NCI-H2081 treated with DMSO at 0.1 percent for 48 hours (cell line): ENCODE results near the gene P2RX3.
"Not testable (repeated sequence)": the region's sequence is repeated elsewhere in the genome, so short reads cannot be mapped to it uniquely, and the experiment has no call there.

Source experiments
- DNase-seq: peaks from one replicate; lab custom pipeline; 2025; lab: John Stamatoyannopoulos, UW

The P2RX3 gene

DNA sequence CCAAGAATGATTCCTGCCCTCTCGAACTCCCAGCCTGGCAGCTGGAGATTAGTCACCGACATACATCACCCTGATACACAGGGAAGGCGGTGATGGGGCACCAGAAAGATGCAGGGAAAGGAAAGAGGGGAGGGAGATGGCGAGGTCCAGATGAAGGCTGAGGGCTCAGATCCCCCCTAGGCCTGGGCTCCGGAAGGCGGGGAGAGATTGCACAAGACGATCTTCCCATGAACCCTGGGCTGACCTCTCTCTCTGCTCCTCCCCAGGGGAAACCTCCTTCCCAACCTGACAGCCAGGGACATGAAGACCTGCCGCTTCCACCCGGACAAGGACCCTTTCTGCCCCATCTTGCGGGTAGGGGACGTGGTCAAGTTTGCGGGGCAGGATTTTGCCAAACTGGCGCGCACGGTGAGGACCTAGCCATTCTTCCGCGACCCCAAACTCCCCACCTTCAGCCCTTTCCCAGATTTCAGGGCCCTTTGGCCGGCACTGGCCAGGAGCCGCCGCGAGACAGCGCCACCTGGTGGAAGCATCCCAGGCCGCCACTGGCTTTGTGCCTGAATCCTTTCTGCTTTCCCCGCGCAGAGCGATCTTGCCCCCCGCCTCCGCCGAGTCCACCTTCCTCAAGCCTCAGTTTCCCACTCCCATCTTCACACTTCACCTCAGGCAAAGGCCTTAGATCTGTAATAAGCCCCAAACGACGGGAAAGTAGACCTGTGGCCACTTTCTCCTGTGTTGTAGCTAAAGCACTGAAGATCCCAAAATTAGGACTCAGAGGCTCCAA is 11.5 kb downstream of the P2RX3 start:
- DNase-seq: no peak

DNA sequence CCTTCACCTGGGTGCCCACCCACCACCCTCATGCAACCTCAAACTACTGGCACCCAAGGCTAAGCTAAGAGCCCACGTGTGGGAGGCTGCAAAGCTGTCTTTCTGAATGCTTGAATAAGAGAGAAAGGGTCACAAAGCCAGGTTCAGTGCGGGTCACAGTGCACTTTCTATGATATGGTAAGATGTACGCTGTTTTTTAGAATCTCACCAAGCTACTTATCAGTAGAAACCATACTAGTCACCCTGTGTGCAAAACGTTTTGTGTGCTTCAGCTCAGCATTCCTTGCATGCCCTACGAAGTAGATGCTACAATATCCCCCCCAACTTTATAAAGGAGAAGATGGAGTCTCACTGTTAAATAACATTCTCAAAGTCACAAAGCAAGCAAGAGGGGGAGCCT is 14.9 kb downstream of the P2RX3 start:
- DNase-seq: no peak

DNA sequence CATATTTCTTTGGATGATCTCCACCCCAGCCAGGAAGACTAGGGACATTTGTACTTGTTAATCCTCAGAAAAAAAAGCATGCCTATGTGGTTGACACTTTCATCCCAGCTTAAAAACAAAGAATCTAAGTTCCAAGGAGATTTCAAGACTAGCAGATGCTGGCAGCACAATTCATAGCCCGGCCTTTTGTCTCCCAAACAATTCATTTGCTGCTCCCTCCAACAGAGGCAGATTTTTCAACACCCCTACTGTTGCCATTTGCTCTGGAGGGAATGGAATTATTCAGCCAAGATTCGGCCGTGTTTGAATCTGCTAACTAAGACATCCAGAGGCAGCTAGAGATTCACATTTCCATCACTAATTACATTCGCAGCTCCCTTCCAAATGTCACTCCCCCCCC is 15.3 kb downstream of the P2RX3 start:
- DNase-seq: no peak

DNA sequence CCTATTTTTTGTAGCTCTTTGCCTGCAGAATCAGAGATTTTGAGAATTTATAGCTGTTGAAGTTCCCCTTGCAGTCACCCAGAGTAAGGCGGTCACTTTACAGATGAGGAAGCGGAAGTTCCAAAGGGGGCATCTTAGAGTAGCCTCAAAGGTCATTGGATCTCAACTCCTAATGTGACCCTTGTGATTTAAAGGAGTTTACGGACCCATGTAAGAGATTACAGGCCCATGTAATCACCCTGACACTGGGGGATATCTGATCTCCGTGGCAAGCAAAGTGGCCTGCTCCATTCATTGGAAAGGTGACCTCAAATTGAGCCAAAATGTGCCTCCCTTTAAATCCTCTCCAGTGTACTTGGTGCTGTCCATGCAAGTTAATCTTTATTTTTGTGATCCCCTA is 15.7 kb downstream of the P2RX3 start:
- no peak for DNase-seq

DNA sequence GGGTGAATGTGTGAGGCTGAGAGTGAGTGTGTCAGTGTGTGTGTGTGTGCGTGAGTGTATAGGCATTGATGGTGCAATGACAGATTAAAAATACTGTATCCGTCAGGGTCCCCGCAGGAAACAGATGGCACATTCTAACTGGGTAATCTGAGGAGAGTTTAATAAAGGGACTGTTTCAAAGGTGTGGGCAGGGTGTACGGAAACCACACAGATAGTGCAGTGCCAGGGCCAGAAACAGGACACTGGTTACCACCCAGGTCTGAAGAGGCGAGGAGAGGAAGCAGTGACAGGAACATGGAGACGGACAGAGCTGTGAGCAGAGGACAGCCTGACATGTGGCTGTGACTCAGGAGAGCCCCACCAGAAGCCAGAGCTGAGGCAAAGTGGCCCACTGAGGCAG is 16.5 kb downstream of the P2RX3 start:
- no peak for DNase-seq

DNA sequence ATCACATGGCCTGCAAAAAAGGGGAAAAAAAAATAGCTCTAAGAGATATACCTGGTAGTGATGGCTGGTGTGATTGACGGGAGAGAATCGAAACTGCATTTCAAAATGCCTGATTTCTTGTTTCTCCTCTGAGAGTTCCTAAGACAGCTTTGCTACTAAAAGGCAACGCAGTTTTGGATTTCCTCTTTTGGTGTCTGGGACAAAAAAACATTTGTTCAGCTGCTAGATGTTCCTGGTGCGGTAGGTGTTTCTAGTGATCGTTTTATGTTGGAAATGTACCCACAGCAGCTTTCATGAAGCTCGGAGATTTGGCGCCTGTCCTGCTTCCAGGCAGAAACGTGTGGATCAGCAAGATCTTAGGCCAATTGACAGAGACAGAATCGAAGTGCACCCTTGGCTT is 18.1 kb downstream of the P2RX3 start:
- no peak for DNase-seq

DNA sequence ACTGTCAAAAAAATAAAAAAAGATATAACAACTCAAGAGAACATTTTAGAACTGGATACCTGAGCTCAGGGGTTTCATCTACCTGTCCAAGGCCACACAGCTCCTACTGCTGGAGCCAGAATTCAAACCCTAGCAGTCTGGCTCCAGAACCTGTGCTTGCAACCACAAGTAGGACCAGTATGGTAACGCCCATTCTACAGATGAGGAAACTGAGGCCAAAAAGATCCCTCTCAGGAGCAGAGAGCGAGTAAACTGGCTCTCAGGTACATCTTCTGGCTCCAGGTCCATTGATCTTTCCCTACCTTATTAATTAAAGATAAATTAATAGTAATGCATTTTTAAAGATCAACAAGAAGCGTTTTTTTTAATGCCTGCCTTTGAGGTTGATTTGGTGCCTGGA is 19.2 kb downstream of the P2RX3 start:
- no peak for DNase-seq

DNA sequence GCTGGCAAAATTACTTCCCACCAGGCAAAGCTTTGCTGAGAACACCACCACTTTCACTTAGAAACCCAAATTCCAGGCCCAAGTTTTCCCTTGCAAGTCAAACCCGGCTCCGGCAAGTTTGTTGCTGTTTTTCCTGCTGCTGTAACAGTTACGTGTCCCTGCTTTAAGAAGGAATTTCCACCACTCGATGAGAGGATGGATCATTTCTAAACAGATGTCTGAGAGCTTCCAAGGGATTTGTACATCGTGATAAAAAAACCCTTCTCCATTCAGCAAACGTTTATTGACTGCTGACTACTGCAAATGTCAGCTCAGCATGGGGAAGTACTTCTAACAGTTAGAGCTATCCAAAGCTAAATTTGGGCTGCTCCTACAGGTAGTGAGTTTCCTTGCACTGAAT is 19.7 kb downstream of the P2RX3 start:
- DNase-seq: no peak

DNA sequence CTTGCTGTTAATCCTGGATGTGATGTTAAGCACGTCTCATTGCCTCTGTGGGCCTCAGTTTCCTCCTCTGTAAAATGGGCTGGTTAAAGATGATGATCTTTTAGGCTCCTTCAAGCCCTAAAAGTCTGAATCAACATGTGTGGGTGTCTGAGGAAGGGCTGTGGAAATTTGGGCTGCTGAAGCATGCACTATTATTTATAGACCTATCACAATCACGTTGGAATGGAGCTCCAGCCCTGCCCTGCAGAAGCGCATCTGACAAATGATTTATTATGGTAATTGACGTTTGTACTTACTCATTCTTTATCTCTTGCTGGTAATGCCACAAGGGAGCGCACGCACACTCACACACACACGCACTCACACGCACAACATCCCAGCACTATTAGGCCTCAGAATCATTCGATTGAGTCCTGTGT is 20.4 kb downstream of the P2RX3 start:
- DNase-seq: no peak

DNA sequence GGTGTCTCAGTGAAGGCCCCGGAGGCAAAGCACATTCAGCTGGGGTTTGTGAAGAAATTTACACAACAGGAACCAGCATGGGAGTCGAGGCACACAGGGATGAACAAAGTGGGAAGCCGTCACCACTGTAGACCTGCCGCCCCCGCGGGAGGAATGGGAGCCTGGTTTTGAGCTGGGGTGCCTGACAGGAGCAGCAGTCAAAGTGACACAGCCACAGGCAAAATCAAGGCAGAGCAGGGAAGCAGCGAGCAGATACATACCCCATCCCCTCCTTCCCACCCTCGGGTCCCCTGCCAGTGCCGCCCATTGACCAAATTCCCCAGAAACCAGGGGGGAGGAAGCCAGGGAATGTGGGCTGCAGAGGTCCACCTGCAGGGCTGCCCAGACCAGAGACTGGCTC is 20.8 kb downstream of the P2RX3 start:
- no peak for DNase-seq

DNA sequence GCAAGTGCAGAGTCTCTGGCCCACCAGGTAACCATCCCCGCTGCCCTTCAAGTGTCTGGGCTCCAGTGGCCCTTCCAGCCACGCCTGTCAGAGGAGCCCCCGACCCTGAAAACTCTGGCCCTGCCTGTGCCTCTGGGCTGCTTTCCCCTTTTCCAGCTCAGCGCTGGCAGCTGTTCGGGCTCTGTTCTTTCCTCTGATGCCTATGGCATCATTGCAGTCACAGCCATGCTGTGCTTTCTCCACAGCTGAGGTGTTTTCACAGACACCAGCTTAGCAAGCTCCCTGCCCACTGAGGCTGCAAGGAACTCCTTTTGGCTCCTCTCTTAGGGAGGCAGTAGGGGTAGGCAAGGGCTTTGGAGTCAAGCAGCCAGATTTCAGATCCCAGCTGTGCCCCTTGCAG is 21.2 kb downstream of the P2RX3 start:
- no peak for DNase-seq

DNA sequence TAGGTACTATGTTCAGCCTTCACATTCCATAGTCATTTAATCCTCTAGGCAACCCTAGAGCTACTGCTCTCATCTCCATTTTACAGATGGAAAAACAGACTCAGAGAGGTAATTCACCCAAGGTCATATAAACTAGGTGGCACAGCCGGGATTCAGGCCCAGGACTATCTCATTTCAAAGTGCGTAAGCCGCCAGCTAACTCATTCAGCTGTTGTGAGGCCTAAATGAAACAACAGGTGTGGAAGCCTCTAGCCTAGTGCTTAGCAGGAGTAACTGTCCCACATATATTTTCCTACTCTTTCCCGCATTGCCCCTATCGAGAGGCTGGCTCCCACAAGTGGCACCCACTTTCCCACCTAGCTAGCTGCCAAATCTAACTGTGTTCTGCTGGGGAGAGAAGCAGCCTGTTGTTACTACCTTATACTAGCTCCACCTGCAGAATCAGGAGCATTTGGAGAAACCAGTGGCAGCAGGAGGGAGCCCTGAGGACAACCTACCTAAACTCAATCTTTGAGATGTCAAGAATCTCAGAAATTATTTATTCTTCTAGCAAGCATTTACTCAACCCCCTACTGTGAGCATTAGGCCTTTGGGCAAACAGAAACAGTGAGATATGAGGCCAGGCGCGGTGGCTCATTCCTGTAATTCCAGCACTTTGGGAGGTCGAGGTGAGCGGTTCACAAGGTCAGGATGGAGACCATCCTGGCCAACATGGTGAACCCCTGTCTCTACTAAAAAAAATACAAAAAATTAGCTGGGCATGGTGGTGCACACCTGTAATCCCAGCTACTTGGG is 21.9 kb downstream of the P2RX3 start:
- DNase-seq: no peak

DNA sequence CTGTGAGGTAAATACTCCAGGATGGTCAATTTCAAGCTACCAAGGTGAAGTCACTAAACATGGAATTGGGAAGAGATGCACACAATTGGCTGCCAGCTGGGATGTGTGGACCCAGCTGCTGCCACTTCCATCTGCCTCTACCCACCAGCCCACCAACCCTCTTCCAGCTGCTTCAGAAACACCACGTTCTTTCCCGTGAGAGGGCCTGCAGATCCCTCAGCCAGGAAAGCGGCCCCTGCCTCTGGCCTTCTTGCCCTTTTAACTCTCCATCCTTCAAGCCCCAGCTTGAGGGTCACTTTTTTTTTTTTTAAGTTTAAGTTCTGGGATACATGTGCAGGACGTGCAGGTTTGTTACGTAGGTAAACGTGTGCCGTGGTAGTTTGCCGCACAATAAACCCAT is 22.8 kb downstream of the P2RX3 start:
- no peak for DNase-seq

DNA sequence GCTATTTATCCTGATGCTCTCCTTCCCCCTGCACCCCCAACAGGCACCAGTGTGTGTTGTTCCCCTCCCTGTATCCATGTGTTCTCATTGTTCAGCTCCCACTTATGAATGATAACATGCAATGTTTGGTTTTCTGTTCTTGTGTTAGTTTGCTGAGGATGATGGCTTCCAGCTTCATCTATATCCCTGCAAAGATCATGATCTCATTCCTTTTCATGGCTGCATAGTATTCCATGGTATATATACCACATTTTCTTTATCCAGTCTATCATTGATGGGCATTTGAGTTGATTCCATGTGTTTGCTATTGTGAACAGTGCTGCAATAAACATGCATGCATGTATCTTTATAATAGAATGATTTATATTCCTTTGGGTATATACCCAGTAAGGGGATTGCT is 23.3 kb downstream of the P2RX3 start:
- not testable (repeated sequence) for DNase-seq

DNA sequence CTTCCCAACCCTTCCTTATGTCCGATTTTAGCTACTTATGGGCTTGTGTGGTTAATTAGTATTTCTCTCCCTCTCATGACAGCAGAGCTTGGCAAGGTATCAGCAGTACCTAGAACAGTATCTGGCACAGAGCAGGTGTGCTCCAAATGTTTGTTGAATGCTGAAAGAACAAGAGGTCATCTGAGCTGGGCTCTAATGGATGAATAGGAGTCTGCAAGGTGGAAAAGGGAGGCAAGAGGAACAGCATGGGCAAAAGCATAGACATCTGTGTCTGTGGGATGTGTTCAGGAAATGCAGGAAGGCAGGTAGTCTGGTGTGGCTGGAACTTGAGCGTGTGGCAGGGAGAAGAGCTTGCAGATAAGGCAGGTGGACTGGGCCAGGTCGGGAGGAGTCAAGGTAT is 23.8 kb downstream of the P2RX3 start:
- DNase-seq: no peak

DNA sequence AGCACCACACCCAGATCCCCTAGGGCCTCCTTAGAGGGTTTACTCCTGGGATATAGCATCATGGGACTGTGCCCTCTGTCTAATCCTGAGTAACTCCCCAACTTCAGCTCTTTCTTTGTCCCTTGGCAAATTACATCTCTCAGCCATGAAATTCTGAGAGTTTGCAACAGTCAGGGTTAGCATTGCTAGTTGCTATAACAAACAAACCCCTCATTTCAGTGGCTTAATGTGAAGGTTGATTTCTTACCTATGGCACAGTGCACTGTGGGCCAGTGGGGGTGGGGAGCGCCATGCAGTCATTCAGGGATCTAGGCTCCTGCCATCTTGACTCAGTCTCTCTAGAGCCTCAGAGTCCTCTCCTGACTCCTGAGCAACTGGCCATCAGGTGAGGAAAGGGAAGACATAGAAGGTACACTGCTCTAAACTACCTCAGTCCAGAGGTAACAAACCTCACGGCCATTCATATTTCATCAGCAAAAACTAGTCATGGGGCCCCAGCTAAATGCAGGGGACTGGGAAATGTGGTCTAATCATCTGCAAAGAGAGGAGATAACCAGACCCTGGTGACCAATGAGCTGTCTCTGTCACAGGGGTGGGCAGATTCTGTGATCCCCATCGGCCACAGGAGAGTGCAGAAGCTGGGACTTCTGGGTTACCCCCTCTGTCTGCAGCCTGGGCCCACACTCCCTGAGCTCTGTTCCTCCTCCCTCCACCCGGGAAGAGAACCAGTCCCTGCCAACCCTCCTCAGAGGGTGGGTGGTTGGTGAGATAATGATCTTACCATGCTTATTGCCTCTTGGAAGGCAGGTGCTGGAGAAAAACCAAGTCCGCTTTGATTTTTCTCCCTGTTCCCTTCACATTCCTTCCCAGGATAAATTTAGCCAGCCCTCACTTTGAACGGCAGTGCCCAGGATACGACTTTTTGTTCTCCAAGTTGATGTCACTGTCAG is 25.3 kb downstream of the P2RX3 start:
- no peak for DNase-seq

DNA sequence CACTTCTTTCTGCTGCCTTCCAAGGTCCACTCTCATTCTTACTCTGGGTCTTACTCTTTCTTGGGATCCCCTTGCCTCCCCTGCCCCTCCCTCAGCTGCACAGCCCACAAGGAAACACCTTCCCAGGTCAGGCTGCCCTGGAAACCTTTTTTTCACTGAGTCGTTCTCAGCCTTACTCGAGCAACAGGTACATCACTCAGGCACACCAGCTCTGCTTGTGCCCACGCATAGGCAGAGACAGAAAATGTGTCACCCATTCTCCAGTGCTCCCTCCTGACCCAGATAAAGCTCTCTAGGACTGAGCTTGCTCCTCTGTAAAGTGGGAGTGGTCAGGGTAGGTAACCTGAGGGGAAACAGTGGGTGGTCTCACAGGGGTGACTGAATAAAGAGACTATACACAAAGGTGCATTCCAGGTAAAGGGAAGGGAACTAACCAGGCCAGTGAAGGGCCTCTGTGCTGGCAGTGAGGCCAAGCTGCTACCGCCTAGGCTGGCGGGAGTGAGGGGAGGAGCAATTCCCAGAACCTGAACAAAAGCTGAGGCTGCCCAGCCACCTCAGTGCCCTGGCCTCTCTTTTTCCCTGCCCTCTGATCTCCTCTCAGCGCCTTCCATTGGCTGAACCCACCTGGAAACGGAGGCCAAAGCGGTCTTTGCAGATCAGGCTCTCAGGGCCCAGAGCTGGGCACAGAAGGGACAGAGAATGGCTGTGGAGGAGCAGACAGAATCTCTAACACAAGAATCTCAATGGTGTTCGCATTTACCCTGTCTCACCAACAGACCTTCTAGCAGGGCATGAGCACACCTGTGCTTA is 26.9 kb downstream of the P2RX3 start:
- no peak for DNase-seq

DNA sequence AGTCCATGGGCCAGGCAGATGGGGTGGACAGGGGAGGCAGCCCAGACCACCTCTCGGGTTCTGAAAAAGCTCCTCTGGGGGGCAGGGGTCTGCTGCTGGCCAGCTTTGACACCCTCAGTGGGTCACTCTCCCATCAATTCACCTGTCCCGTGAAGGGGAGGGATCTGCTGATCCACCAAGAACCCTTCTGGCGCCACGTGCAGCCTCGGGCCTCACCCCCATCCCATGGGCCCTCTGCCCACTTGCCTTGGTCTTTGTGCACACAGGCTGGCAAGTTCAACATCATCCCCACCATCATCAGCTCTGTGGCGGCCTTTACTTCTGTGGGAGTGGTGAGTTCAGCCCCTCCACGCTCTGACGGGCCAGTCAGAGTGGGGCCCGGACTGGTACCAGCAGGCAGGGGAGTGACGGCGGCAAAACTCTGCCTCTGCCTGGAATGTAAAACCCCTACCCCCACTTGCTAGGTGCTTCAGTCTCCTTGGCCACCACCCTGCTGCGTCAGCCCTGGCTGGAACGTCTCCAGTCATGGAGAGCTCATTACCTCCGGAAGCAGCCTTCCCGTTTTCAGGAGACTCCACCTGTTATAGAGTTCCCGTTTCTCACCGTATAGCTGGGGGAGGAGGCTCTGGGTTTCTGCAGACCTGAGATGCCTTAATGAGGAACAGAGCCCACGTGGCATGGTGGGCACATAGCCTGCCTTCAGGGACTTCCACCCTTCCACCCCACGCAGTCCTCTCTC is 30.1 kb downstream of the P2RX3 start:
- DNase-seq: no peak

DNA sequence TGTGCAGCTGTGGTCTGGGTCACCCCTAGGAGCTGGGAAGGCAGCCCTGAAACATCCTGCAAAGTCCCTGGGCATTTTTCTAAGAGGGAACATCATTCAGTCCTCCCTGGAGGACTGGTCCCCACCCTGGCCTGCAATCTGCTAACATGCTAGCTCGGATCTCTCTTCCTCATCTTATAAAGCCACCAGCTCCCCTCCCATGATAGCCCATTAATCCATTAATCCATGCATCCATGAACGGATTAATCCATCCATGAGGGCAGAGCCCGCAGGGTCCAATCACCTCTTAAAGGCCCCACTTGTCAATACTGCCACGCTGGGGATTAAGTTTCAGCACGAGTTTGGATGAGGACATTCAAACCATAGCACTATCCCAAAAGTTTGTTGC is 30.7 kb downstream of the P2RX3 start:
- DNase-seq: no peak

DNA sequence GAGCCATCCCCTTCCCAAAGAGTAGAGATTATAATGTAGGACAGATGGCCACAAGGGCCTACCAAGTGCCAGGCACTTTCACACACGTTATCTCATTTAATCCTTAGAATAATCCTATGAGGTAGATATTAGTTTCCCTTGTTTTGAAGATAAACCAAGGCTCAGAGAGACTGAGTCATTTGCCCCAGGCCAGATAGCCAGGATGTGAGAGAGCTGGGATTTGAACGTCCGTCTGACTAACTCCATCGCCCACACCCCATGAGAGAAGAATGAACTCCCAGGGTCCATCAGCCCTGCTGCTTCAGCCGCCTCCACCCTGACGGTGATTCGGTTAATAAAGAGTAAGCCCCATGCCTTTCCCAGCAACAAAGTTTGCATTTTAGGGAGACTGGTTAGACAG is 32.1 kb downstream of the P2RX3 start:
- DNase-seq: no peak

DNA sequence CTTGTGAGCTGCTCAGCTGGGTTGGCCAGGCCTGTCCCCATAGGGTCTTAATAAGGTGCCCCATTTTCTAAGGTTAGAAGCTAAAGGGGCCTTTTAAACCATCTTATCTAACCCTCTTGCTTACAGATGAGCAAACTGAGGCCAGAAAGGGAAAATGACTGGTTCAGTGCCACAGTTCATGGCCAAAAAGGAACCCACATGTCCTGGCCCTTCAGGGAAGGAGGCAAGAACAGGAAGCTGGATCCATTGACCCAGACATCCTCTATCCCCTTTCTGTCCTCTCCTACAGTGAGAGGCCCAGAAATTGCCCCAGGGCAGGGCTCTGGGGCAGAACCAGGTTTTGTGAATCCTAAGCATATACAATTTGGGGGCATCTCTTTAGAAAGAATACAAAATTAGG is 32.8 kb downstream of the P2RX3 start:
- no peak for DNase-seq
